Forelimb muscle (tissue), 1 donor: ENCODE data around the gene FOXG1. TPM values are rescaled to one million over a fixed set of nuclear protein-coding genes. Genes with fewer than 3 reads are reported as not detected.

ENCODE experiments used
- DNase-seq: peaks from one replicate; pipeline ENCODE4 v3.0.0-alpha.2; 2013; ENCODE audit warnings: low read depth
- polyA plus RNA-seq: library from polyadenylated mRNA; unstranded; fragments of 120-200 nt; gene quantifications from one replicate; pipeline ENCODE4 v1.2.1, GENCODE V29; 2013; ENCODE audit not compliant: insufficient read length

The FOXG1 gene
- polyA plus RNA-seq, 1 donor: 0.05 TPM

- no peak for DNase-seq
These were observed 10.1 kb downstream of the FOXG1 start for GRCh38 chr14:28776482-28777266.

- DNase-seq: no peak
These were observed 11.0 kb downstream of the FOXG1 start for GRCh38 chr14:28777471-28778137.

- no peak for DNase-seq
These were observed 11.8 kb downstream of the FOXG1 start for GRCh38 chr14:28778138-28779117.

GRCh38 chr14:28779456-28779855, 12.9 kb downstream of the FOXG1 start:
- DNase-seq: no peak

GRCh38 chr14:28780843-28781820, 14.5 kb downstream of the FOXG1 start:
- DNase-seq: no peak

- DNase-seq: no peak
These were observed 15.7 kb downstream of the FOXG1 start for GRCh38 chr14:28782301-28782700.

- no peak for DNase-seq
These were observed 17.1 kb downstream of the FOXG1 start for GRCh38 chr14:28783664-28784063.

- no peak for DNase-seq
These were observed 17.8 kb downstream of the FOXG1 start for GRCh38 chr14:28784096-28785048.

- no peak for DNase-seq
These were observed 18.7 kb downstream of the FOXG1 start for GRCh38 chr14:28785096-28785952.

- DNase-seq: no peak
These were observed 40.9 kb downstream of the FOXG1 start for GRCh38 chr14:28807518-28807917.

GRCh38 chr14:28813810-28814209, 47.2 kb downstream of the FOXG1 start:
- DNase-seq: no peak
